ENCODE measurements around the gene SLC23A3. TPM values are rescaled to one million over a fixed set of nuclear protein-coding genes. Genes with fewer than 3 reads are reported as not detected.
A peak's percentile ranks its signal among the peaks of the same experiment; 100 is the strongest.

Gene SLC23A3
- total and polyA plus RNA-seq, 3 experiments from 2014 or later: 2.3 to 2.6 TPM; not detected in 1

DNA sequence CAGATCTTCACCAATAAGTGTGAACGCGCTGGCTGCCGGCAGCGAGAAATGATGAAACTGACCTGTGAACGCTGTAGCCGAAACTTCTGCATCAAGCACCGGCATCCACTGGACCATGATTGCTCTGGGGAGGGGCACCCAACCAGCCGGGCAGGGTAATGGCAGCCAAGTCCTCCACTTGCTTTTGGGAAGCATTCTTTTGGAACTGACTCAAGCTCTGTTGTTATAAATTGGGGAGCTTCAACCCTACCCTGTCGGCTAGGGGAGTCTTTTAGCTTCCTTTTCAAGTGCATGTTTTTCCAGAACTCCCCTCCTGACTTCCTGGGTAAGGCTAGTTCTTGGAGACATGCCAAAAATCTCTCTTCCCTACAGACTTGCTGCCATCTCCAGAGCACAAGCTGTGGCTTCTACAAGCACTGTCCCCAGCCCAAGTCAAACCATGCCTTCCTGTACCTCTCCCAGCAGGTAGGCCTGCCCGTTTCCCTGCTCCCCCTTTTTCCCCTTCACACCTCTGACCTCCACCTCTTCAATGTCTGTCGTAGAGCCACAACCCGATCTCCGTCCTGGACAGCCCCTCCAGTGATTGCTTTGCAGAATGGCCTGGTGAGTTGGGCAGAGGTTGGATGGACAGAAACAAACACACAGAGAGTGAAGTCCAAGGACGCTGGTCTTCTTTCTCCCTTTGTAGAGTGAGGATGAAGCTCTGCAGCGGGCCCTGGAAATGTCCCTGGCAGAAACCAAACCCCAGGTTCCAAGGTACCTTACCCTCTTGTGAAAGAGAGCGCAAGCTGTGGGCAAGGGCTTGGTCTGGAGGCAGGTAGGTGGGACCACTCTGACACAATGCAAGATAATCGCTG is 38.3 kb upstream of the SLC23A3 start:
- H3K36me3 ChIP-seq (ENCODE audit: insufficient read depth, low read length): peaks cover 20% of the 10 kb centered on the region
- H3K9me3 Mint-ChIP-seq: no peaks in the 10 kb centered on the region
- peak overlapping the region in 7 of 8 donors; percentile 54 to 96 (median 88) for H3K27ac Mint-ChIP-seq
- no peak overlapping the region for H3K4me3 ChIP-seq (ENCODE audit: low read length)
- DNase-seq: no peak
- peaks cover 29% of the 10 kb centered on the region for H3K4me1 ChIP-seq (ENCODE audit: insufficient read depth, low read length)
- ChIA-PET CTCF (interaction anchor here (0.7 to 7.1 kb wide), 7 partner anchors 10 to 87 kb away, joined by 3 to 110 read pairs (median 6); partner anchors contain the start of genes CNPPD1, NHEJ1 and SLC23A3), POLR2A (interaction anchor here (1.1 to 3.9 kb wide), 6 partner anchors 8 to 48 kb away, joined by 3 to 88 read pairs (median 7); partner anchors contain the start of genes CNPPD1, GLB1L, NHEJ1 and STK16)
- H3K36me3 Mint-ChIP-seq: peaks cover 0 to 27% (median 1%) of the 10 kb centered on the region in 3 donors
- no peaks in the 10 kb centered on the region for H3K9me3 ChIP-seq (ENCODE audit: low read length)
- no peaks in the 10 kb centered on the region for H3K27me3 Mint-ChIP-seq
- peak overlapping the region; percentile 88 to 97 (median 92) for H3K4me3 Mint-ChIP-seq
- no peak overlapping the region for H3K27ac ChIP-seq (ENCODE audit: low read depth, low read length)
- no peaks in the 10 kb centered on the region for H3K27me3 ChIP-seq (ENCODE audit: insufficient read depth, low read length, poor library complexity, severe bottlenecking)
- peaks cover 32 to 53% (median 49%) of the 10 kb centered on the region in 3 donors for H3K4me1 Mint-ChIP-seq

GRCh38 chr2:219207134-219207883 is 37.5 kb upstream of the SLC23A3 start:
- Histone ChIP-seq H3K36me3 (ENCODE audit: insufficient read depth, low read length) (peaks cover 20% of the 10 kb centered on the region), H3K27me3 (ENCODE audit: insufficient read depth, low read length, poor library complexity, severe bottlenecking) (no peaks in the 10 kb centered on the region), H3K4me3 (ENCODE audit: low read length) (peak overlapping the region; percentile 81), H3K9me3 (ENCODE audit: low read length) (no peaks in the 10 kb centered on the region), H3K27ac (ENCODE audit: low read depth, low read length) (peak overlapping the region; percentile 85), H3K4me1 (ENCODE audit: insufficient read depth, low read length) (peaks cover 29% of the 10 kb centered on the region)
- Mint-ChIP-seq H3K4me1 (peaks cover 32 to 53% (median 49%) of the 10 kb centered on the region in 3 donors), H3K36me3 (peaks cover 0 to 27% (median 1%) of the 10 kb centered on the region in 3 donors), H3K27me3 (no peaks in the 10 kb centered on the region), H3K9me3 (no peaks in the 10 kb centered on the region), H3K4me3 (peak overlapping the region; percentile 88 to 97 (median 94)), H3K27ac (peak overlapping the region; percentile 74 to 97 (median 90))
- CTCF ChIA-PET: interaction anchor here (0.9 to 7.1 kb wide), 8 partner anchors 11 to 87 kb away, joined by 3 to 110 read pairs (median 9); partner anchors contain the start of genes CNPPD1, NHEJ1 and SLC23A3
- no peak for DNase-seq
- POLR2A ChIA-PET: interaction anchor here (0.8 to 3.9 kb wide), 12 partner anchors 23 to 315 kb away, joined by 3 to 88 read pairs (median 10); partner anchors contain the start of genes ANKZF1, ATG9A, CNPPD1 and DNAJB2

- H3K4me3 ChIP-seq (ENCODE audit: low read length): peak within 1 kb of the TSS; percentile 81
- H3K36me3 ChIP-seq (ENCODE audit: insufficient read depth, low read length): peaks cover 20% of the 10 kb centered on the region
- POLR2A ChIA-PET: interaction anchor here (0.6 to 3.9 kb wide), 19 partner anchors 10 to 977 kb away, joined by 3 to 88 read pairs (median 5); partner anchors contain the start of genes ANKZF1, ATG9A, BCS1L and CNPPD1
- no peaks in the 10 kb centered on the region for H3K9me3 ChIP-seq (ENCODE audit: low read length)
- Mint-ChIP-seq H3K36me3 (peaks cover 0 to 27% (median 0%) of the 10 kb centered on the region in 3 donors), H3K27me3 (no peaks in the 10 kb centered on the region), H3K4me1 (peaks cover 32 to 53% (median 48%) of the 10 kb centered on the region in 3 donors), H3K9me3 (no peaks in the 10 kb centered on the region), H3K27ac (peak within 1 kb of the TSS; percentile 95 to 99 (median 96)), H3K4me3 (peak within 1 kb of the TSS; percentile 88 to 97 (median 94))
- H3K27me3 ChIP-seq (ENCODE audit: insufficient read depth, low read length, poor library complexity, severe bottlenecking): no peaks in the 10 kb centered on the region
- H3K4me1 ChIP-seq (ENCODE audit: insufficient read depth, low read length): peaks cover 29% of the 10 kb centered on the region
- DNase-seq: peak; percentile 95 to 98 (median 96)
- CTCF ChIA-PET: interaction anchor here (0.7 to 7.1 kb wide), 13 partner anchors 11 to 88 kb away, joined by 3 to 70 read pairs (median 5); partner anchors contain the start of genes CNPPD1, GLB1L, NHEJ1 and SLC23A3
- peak within 1 kb of the TSS; percentile 85 for H3K27ac ChIP-seq (ENCODE audit: low read depth, low read length)
Measured at GRCh38 chr2:219206328-219207133, 36.7 kb upstream of the SLC23A3 start, which contains the start of gene ZFAND2B. ZFAND2B (plus strand) TSS chr2:219206782; CDS start chr2:219206988, 206 bp downstream.

- DNase-seq: no peak
- Mint-ChIP-seq H3K27ac (peak overlapping the region; percentile 95 to 99 (median 96)), H3K27me3 (no peaks in the 10 kb centered on the region), H3K4me3 (peak overlapping the region; percentile 88 to 97 (median 94)), H3K9me3 (peaks cover 0 to under 1% (median 0%) of the 10 kb centered on the region in 5 donors), H3K36me3 (peaks cover 0 to 27% (median 0%) of the 10 kb centered on the region in 3 donors), H3K4me1 (peaks cover 26 to 48% (median 44%) of the 10 kb centered on the region in 3 donors)
- Histone ChIP-seq H3K27me3 (ENCODE audit: insufficient read depth, low read length, poor library complexity, severe bottlenecking) (no peaks in the 10 kb centered on the region), H3K4me3 (ENCODE audit: low read length) (peak overlapping the region; percentile 81), H3K36me3 (ENCODE audit: insufficient read depth, low read length) (peaks cover 20% of the 10 kb centered on the region), H3K27ac (ENCODE audit: low read depth, low read length) (peak overlapping the region; percentile 85), H3K4me1 (ENCODE audit: insufficient read depth, low read length) (peaks cover 24% of the 10 kb centered on the region), H3K9me3 (ENCODE audit: low read length) (no peaks in the 10 kb centered on the region)
- ChIA-PET POLR2A (interaction anchor here (0.6 to 3.9 kb wide), 17 partner anchors 9 to 977 kb away, joined by 3 to 88 read pairs (median 5); partner anchors contain the start of genes ANKZF1, ATG9A, BCS1L and CNPPD1), CTCF (interaction anchor here (0.7 to 7.1 kb wide), 10 partner anchors 13 to 89 kb away, joined by 3 to 70 read pairs (median 6); partner anchors contain the start of genes CNPPD1, GLB1L, NHEJ1 and SLC23A3)
Measured at GRCh38 chr2:219205981-219206327, 36.1 kb upstream of the SLC23A3 start.

- CTCF ChIA-PET: interaction anchor here (0.7 to 4.0 kb wide), 6 partner anchors 9 to 90 kb away, joined by 3 to 14 read pairs (median 6); partner anchors contain the start of genes CNPPD1 and NHEJ1
- Mint-ChIP-seq H3K36me3 (peaks cover 0 to 27% (median 0%) of the 10 kb centered on the region in 3 donors), H3K4me1 (peaks cover 31 to 49% (median 46%) of the 10 kb centered on the region in 3 donors), H3K9me3 (peaks cover 0 to 5% (median 0%) of the 10 kb centered on the region in 5 donors), H3K4me3 (peak overlapping the region in 4 of 7 donors; percentile 31 to 53 (median 39)), H3K27ac (peak overlapping the region; percentile 34 to 99 (median 93)), H3K27me3 (no peaks in the 10 kb centered on the region)
- POLR2A ChIA-PET: interaction anchor here (2.1 to 3.9 kb wide), 3 partner anchors 25 to 49 kb away, joined by 16 to 88 read pairs (median 16); partner anchors contain the start of genes CNPPD1 and TUBA4A
- Histone ChIP-seq H3K36me3 (ENCODE audit: insufficient read depth, low read length) (peaks cover 20% of the 10 kb centered on the region), H3K4me1 (ENCODE audit: insufficient read depth, low read length) (peaks cover 20% of the 10 kb centered on the region), H3K27me3 (ENCODE audit: insufficient read depth, low read length, poor library complexity, severe bottlenecking) (no peaks in the 10 kb centered on the region), H3K9me3 (ENCODE audit: low read length) (no peaks in the 10 kb centered on the region), H3K27ac (ENCODE audit: low read depth, low read length) (no peak overlapping the region), H3K4me3 (ENCODE audit: low read length) (no peak overlapping the region)
- DNase-seq: no peak
Measured at GRCh38 chr2:219205165-219205538, 35.3 kb upstream of the SLC23A3 start.

DNA sequence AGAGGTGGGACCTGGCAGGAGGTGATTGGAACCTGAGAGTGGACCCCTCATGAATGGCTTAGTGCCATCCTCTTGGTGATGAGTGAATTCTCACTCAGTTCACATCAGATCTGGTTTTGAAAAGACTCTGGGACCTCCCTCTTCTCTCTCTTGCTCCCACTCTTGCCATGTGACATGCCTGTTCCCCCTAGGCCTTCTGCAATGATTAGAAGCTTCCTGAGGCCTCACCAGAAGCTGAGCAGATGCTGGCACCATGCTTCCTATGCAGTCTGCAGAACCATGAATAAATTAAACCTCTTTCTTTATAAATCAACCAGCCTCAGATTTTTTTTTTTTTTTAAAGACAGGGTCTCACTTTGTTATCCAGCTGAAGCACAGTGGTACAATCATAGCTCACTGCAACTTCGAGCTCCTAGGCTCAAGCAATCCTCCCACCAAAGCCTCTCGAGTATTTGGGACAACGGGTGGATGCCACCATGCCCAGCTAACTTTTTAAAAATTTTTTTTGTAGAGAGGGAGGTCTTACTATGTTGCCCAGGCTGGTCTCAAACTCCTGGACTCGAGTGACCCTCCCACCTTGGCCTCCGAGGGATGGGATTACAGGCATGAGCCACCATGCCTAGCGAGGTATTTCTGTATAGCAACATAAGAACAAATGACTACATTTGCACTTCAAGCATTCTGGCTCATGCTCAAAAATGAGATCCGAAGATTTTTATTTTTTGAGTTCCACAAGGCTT is 34.8 kb upstream of the SLC23A3 start:
- H3K4me1 Mint-ChIP-seq: peaks cover 30 to 46% (median 44%) of the 10 kb centered on the region in 3 donors
- Histone ChIP-seq H3K4me3 (ENCODE audit: low read length) (no peak overlapping the region), H3K4me1 (ENCODE audit: insufficient read depth, low read length) (peaks cover 24% of the 10 kb centered on the region), H3K9me3 (ENCODE audit: low read length) (no peaks in the 10 kb centered on the region), H3K36me3 (ENCODE audit: insufficient read depth, low read length) (peaks cover 20% of the 10 kb centered on the region), H3K27me3 (ENCODE audit: insufficient read depth, low read length, poor library complexity, severe bottlenecking) (no peaks in the 10 kb centered on the region), H3K27ac (ENCODE audit: low read depth, low read length) (no peak overlapping the region)
- H3K27ac Mint-ChIP-seq: peak overlapping the region in 6 of 8 donors; percentile 11 to 96 (median 83)
- no peaks in the 10 kb centered on the region for H3K27me3 Mint-ChIP-seq
- DNase-seq: no peak
- peak overlapping the region in 1 of 7 donors; percentile 37 for H3K4me3 Mint-ChIP-seq
- peaks cover 0 to 5% (median 0%) of the 10 kb centered on the region in 5 donors for H3K9me3 Mint-ChIP-seq
- CTCF ChIA-PET: interaction anchor here (0.7 to 1.7 kb wide), 7 partner anchors 10 to 1016 kb away, joined by 3 to 4 read pairs (median 3); partner anchors contain the start of genes CNPPD1 and NHEJ1
- POLR2A ChIA-PET: interaction anchor here (3.9 kb wide), 1 partner anchor 29 kb away, joined by 88 read pairs; the partner anchor contains the start of gene CNPPD1
- H3K36me3 Mint-ChIP-seq: peaks cover 0 to 26% (median 0%) of the 10 kb centered on the region in 3 donors

Measured in CD8-positive, alpha-beta memory T cell (primary cell).